LNCaP clone FGC (cell line): ENCODE measurements around the gene DSCAM.

Source experiments
- DNase-seq: peaks from one replicate; pipeline ENCODE4 v3.0.0-alpha.2; 2011; ENCODE audit warnings: low read depth
- H3K4me3 ChIP-seq: 2 replicates; pipeline ENCODE4 v1.5.1; 2011; ENCODE audit warnings: mild to moderate bottlenecking, low read depth, low read length, control low read depth
- CTCF ChIP-seq: IDR thresholded peaks from 2 replicates; pipeline ENCODE4 v1.5.1; 2012; ENCODE audit warnings: mild to moderate bottlenecking; ENCODE audit not compliant: control insufficient read depth, insufficient read depth; ENCODE audit errors: extremely low read depth

Gene DSCAM

DNA sequence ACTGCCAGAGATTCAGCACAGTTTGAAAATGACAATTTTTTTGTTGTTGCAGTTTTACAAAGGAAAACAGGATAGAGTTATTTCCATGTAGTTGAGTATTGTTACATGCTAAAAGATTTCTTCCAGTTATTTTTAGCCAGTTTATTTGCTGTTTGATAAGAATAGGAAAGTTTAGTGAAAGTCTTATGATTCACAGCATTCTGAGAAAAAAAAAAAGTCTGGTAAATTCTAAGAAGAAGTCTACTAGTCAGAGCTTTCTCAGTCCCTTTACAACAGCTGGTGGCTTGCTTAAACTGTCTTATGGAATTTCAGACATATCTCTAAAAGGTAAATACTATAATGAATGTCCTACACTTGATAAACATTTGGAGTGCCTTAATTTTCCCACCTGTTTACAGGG is 341.7 kb downstream of the DSCAM start:
- DNase-seq = no peak
- H3K4me3 ChIP-seq = no peak overlapping the region
- no peak for TF ChIP-seq CTCF

DNA sequence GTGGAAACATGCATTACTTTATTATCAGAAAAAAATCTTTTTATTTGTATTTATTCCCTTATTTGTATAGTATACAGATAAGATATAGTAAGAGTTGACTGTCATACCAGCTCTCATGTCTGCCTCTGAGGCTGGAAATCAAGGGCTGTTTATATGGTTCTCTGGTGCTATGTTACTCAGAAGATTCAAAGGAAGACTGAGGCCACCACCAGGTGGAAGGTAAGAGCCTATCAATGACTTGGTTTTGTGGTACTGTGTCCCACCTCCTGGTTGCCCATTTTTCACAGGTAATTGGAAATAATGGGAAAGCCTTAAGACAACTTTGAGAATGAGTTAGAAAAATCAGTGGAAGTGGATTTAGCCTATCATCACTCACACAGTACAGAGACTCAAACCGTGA is 342.1 kb downstream of the DSCAM start:
- no peak overlapping the region for H3K4me3 ChIP-seq
- 0 out of 2 replicates have a peak, but pooled peaks have one; percentile 7 for TF ChIP-seq CTCF
- DNase-seq = no peak

DNA sequence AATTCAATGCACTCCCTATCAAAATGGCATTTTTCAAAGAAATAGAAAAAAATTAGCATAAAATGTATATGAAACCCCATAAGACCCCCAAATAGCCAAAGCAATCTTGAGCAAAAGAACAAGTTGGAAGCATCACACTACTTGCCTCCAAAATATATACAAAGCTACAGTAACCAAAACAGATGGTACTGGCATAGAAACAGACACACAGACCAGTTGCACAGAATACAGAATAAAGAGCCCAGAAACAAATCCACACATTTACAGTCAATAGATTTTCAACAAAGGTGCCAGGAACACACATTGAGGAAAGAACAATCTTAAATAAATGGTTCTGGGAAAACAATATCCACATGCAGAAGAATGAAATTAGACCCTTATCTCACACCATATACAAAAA is 350.8 kb downstream of the DSCAM start:
- DNase-seq = no peak
- no peak overlapping the region for H3K4me3 ChIP-seq
- no peak for TF ChIP-seq CTCF

DNA sequence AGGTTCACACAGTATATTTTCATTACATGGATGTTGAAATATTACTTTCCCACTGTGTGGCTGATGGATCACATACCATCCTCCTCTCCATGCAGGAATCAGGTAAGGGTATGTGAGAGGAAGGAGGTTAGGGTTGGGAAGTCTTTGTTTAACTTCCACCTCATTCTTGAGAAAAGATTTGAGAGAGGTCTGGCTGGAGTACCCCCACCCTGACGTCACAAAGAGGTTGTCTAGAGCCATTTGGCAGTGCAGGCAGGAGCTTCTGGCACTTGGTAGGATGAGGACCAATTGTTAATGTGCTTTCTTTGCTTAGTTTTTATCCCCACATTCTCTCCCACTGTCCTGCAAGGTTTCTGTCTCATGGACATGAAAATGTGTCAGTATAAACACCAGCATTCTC is 356.6 kb downstream of the DSCAM start:
- no peak overlapping the region for H3K4me3 ChIP-seq
- no peak for DNase-seq
- no peak for TF ChIP-seq CTCF

GRCh38 chr21:40489001-40489400 is 358.0 kb downstream of the DSCAM start:
- no peak overlapping the region for H3K4me3 ChIP-seq
- TF ChIP-seq CTCF = no peak
- no peak for DNase-seq

GRCh38 chr21:40481764-40482163 is 365.2 kb downstream of the DSCAM start:
- DNase-seq = no peak
- no peak for TF ChIP-seq CTCF
- no peak overlapping the region for H3K4me3 ChIP-seq

- no peak overlapping the region for H3K4me3 ChIP-seq
- no peak for DNase-seq
- no peak for TF ChIP-seq CTCF
Observed at GRCh38 chr21:40474513-40474912, 372.4 kb downstream of the DSCAM start.
